ENCODE data around the gene SRGAP3.

The SRGAP3 gene

DNA sequence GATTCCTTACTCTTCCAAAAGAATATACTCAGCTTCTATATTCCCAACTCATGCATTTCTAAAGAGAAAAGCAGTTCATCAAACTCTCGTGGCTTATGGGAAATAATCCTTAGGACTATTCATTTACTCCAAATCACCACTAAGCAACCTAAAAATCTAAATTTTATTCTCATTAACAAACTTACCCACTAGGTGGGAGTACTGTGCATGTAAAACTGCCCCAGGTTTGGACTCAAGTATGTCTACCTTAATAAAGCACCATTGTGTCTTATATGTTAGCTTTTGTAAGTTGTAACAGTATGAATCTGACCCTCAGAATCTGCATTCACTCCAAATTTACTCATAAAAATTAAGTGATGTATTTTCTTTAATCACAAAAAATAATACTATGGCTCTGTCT is 311.4 kb downstream of the SRGAP3 start:
- ATAC-seq, result peak; percentile 81
- TF ChIP-seq ISL1 (CRISPR knock-in tag; IDR thresholded peaks at IDR 0.05) (no peak), PPARA (CRISPR knock-in tag; IDR thresholded peaks at IDR 0.05; ENCODE audit: borderline replicate concordance) (no peak), ZFP3 (CRISPR knock-in tag; IDR thresholded peaks at IDR 0.05) (no peak), GLIS3 (CRISPR knock-in tag; IDR thresholded peaks at IDR 0.05) (no peak), CSDC2 (CRISPR knock-in tag; IDR thresholded peaks at IDR 0.05) (no peak), BACH2 (CRISPR knock-in tag; IDR thresholded peaks at IDR 0.05; ENCODE audit: borderline replicate concordance) (no peak), TOX (CRISPR knock-in tag; IDR thresholded peaks at IDR 0.05; ENCODE audit: borderline replicate concordance) (no peak), ZC3H10 (CRISPR knock-in tag; IDR thresholded peaks at IDR 0.05) (no peak), ZFP30 (CRISPR knock-in tag; IDR thresholded peaks at IDR 0.05) (no peak), TCF4 (CRISPR knock-in tag; IDR thresholded peaks at IDR 0.05; ENCODE audit: borderline replicate concordance) (no peak), ZNF8 (CRISPR knock-in tag; IDR thresholded peaks at IDR 0.05) (no peak), ZNF70 (CRISPR knock-in tag; IDR thresholded peaks at IDR 0.05) (no peak), ARNTL (CRISPR knock-in tag; IDR thresholded peaks at IDR 0.05; ENCODE audit: borderline replicate concordance, low read depth) (no peak), SNAI2 (CRISPR knock-in tag; IDR thresholded peaks at IDR 0.05) (no peak), RARB (CRISPR knock-in tag; IDR thresholded peaks at IDR 0.05) (no peak)
- TF ChIP-seq, protein P1, sequence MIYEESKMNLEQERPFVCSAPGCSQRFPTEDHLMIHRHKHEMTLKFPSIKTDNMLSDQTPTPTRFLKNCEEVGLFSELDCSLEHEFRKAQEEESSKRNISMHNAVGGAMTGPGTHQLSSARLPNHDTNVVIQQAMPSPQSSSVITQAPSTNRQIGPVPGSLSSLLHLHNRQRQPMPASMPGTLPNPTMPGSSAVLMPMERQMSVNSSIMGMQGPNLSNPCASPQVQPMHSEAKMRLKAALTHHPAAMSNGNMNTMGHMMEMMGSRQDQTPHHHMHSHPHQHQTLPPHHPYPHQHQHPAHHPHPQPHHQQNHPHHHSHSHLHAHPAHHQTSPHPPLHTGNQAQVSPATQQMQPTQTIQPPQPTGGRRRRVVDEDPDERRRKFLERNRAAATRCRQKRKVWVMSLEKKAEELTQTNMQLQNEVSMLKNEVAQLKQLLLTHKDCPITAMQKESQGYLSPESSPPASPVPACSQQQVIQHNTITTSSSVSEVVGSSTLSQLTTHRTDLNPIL (CRISPR knock-in tag; IDR thresholded peaks at IDR 0.05; ENCODE audit: low read depth), result no peak
- TF ChIP-seq, protein P2, sequence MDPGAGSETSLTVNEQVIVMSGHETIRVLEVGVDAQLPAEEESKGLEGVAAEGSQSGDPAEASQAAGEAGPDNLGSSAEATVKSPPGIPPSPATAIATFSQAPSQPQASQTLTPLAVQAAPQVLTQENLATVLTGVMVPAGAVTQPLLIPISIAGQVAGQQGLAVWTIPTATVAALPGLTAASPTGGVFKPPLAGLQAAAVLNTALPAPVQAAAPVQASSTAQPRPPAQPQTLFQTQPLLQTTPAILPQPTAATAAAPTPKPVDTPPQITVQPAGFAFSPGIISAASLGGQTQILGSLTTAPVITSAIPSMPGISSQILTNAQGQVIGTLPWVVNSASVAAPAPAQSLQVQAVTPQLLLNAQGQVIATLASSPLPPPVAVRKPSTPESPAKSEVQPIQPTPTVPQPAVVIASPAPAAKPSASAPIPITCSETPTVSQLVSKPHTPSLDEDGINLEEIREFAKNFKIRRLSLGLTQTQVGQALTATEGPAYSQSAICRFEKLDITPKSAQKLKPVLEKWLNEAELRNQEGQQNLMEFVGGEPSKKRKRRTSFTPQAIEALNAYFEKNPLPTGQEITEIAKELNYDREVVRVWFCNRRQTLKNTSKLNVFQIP (CRISPR knock-in tag; IDR thresholded peaks at IDR 0.05; ENCODE audit: borderline replicate concordance, low read depth), result no peak
- TF ChIP-seq, protein P3, sequence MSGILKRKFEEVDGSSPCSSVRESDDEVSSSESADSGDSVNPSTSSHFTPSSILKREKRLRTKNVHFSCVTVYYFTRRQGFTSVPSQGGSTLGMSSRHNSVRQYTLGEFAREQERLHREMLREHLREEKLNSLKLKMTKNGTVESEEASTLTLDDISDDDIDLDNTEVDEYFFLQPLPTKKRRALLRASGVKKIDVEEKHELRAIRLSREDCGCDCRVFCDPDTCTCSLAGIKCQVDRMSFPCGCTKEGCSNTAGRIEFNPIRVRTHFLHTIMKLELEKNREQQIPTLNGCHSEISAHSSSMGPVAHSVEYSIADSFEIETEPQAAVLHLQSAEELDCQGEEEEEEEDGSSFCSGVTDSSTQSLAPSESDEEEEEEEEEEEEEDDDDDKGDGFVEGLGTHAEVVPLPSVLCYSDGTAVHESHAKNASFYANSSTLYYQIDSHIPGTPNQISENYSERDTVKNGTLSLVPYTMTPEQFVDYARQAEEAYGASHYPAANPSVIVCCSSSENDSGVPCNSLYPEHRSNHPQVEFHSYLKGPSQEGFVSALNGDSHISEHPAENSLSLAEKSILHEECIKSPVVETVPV (CRISPR knock-in tag; IDR thresholded peaks at IDR 0.05), result no peak
- TF ChIP-seq, protein P4, sequence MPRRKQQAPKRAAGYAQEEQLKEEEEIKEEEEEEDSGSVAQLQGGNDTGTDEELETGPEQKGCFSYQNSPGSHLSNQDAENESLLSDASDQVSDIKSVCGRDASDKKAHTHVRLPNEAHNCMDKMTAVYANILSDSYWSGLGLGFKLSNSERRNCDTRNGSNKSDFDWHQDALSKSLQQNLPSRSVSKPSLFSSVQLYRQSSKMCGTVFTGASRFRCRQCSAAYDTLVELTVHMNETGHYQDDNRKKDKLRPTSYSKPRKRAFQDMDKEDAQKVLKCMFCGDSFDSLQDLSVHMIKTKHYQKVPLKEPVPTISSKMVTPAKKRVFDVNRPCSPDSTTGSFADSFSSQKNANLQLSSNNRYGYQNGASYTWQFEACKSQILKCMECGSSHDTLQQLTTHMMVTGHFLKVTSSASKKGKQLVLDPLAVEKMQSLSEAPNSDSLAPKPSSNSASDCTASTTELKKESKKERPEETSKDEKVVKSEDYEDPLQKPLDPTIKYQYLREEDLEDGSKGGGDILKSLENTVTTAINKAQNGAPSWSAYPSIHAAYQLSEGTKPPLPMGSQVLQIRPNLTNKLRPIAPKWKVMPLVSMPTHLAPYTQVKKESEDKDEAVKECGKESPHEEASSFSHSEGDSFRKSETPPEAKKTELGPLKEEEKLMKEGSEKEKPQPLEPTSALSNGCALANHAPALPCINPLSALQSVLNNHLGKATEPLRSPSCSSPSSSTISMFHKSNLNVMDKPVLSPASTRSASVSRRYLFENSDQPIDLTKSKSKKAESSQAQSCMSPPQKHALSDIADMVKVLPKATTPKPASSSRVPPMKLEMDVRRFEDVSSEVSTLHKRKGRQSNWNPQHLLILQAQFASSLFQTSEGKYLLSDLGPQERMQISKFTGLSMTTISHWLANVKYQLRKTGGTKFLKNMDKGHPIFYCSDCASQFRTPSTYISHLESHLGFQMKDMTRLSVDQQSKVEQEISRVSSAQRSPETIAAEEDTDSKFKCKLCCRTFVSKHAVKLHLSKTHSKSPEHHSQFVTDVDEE (CRISPR knock-in tag; IDR thresholded peaks at IDR 0.05), result no peak
- TF ChIP-seq, protein P5, sequence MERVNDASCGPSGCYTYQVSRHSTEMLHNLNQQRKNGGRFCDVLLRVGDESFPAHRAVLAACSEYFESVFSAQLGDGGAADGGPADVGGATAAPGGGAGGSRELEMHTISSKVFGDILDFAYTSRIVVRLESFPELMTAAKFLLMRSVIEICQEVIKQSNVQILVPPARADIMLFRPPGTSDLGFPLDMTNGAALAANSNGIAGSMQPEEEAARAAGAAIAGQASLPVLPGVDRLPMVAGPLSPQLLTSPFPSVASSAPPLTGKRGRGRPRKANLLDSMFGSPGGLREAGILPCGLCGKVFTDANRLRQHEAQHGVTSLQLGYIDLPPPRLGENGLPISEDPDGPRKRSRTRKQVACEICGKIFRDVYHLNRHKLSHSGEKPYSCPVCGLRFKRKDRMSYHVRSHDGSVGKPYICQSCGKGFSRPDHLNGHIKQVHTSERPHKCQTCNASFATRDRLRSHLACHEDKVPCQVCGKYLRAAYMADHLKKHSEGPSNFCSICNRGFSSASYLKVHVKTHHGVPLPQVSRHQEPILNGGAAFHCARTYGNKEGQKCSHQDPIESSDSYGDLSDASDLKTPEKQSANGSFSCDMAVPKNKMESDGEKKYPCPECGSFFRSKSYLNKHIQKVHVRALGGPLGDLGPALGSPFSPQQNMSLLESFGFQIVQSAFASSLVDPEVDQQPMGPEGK (CRISPR knock-in tag; IDR thresholded peaks at IDR 0.05; ENCODE audit: borderline replicate concordance), result no peak

DNA sequence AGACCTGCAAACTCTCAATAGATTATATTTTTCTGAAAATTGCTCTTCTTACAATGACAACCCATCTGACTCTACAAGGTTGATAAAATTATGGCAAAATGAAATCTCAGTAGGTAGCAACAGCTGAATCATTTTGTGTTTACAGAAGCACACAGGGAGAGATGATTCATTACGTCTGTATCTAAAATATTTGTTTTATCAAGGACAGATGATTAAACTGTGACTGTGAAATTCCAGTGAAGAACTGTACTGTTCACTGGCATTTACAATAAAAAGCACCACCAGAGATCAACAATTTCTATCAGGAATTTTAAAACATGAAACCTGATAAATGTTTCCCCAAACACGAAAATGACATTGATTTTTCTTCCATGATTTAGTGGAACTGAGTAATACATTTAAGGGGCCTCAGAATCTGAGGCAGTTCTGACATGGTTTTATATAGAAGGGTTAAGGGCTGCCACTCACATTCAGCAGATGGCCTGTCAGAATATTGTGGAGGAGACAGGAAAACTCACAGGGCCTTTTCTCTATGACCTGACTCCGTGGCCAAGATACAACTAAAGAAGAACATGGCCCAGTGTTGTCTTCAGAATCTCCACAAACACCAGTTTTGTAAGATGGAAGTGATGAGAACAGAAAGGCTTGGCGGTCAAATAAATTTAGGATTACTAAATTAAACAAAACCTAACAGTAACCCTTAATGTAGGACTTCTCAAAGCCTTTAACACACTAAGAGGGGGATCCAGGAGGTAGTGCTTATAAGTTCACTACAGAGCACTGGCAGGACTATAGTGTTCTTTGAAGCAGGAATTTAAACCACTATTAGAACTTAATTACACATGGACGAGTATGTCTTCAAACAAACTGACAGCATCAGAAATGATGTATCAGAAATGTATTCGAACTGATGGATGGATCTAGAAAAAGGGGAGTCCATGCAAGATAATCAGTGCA is 312.1 kb downstream of the SRGAP3 start:
- TF ChIP-seq ISL1 (CRISPR knock-in tag; IDR thresholded peaks at IDR 0.05), result peak; percentile 85
- TF ChIP-seq, protein P4 (CRISPR knock-in tag; IDR thresholded peaks at IDR 0.05), result no peak
- TF ChIP-seq, protein P1 (CRISPR knock-in tag; IDR thresholded peaks at IDR 0.05; ENCODE audit: low read depth), result peak; percentile 64; the same call in 1 of the 2 replicates
- peak; percentile 96 for ATAC-seq
